Esophagus muscularis mucosa (tissue), 3 donors: ENCODE measurements around the gene PARP6.

ENCODE experiments used
- POLR2A ChIP-seq: fragments of 450-650 bp; IDR thresholded peaks from one replicate; pipeline ENCODE4 v1.6.1; 2017; ENCODE audit warnings: antibody characterized with exemption, moderate library complexity, mild to moderate bottlenecking, low read depth
- TF ChIP-seq, protein P1 (sequence below), 3 experiments: fragments of 200-600 bp in 2 of 3; fragments of 450-650 bp in 1 of 3; sonication (generic) in 2 of 3; IDR thresholded peaks; one replicate each; pipeline ENCODE4 v1.5.1; 2017 to 2019; ENCODE audit warnings: antibody characterized with exemption in 3 of 3, mild to moderate bottlenecking in 2 of 3, moderate library complexity in 1 of 3

DNA sequence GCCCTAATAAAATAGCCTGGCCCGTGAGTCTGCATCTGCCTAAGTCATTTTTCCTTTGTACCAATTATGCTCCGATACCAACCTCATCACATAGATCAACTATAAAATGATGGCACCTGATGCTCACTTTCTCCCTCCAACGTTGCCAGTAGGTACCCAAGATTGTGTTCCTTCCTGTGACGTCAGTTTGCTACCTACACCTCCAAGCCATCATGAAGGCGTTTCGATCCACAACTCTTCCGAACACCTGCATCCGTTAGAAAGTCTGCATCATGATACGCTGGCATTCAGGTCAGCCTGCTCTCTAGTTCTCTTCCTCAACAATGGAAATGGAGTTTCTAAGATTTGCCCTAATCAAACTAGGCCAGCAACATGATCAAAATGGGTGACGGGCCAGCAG is 49.1 kb downstream of the PARP6 start:
- TF ChIP-seq, protein P1, sequence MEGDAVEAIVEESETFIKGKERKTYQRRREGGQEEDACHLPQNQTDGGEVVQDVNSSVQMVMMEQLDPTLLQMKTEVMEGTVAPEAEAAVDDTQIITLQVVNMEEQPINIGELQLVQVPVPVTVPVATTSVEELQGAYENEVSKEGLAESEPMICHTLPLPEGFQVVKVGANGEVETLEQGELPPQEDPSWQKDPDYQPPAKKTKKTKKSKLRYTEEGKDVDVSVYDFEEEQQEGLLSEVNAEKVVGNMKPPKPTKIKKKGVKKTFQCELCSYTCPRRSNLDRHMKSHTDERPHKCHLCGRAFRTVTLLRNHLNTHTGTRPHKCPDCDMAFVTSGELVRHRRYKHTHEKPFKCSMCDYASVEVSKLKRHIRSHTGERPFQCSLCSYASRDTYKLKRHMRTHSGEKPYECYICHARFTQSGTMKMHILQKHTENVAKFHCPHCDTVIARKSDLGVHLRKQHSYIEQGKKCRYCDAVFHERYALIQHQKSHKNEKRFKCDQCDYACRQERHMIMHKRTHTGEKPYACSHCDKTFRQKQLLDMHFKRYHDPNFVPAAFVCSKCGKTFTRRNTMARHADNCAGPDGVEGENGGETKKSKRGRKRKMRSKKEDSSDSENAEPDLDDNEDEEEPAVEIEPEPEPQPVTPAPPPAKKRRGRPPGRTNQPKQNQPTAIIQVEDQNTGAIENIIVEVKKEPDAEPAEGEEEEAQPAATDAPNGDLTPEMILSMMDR (IDR thresholded peaks at IDR 0.05): no peak
- TF ChIP-seq POLR2A: no peak
